ENCODE measurements around the gene FARP2.
A peak's percentile ranks its signal among the peaks of the same experiment; 100 is the strongest.
"Not testable (repeated sequence)": the region's sequence is repeated elsewhere in the genome, so short reads cannot be mapped to it uniquely, and the experiment has no call there.

The FARP2 gene

DNA sequence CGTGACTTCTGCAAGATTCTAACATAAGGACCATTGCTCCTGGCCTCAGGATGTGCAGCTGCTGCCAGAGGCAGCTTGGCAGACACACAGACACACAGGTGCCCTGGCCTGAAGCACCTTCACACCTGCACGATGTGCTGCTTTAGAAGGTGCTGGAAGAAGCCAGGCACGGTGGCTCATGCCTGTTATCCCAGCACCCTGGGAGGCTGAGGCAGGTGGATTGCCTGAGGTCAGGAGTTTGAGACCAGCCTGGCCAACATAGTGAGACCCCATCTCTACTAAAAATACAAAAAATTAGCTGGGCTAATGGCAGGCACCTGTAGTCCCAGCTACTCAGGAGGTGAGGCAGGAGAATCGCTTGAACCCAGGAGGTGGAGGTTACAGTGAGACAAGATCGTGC lies 57.4 kb downstream of the FARP2 start:
- not testable (repeated sequence) for DNase-seq

DNA sequence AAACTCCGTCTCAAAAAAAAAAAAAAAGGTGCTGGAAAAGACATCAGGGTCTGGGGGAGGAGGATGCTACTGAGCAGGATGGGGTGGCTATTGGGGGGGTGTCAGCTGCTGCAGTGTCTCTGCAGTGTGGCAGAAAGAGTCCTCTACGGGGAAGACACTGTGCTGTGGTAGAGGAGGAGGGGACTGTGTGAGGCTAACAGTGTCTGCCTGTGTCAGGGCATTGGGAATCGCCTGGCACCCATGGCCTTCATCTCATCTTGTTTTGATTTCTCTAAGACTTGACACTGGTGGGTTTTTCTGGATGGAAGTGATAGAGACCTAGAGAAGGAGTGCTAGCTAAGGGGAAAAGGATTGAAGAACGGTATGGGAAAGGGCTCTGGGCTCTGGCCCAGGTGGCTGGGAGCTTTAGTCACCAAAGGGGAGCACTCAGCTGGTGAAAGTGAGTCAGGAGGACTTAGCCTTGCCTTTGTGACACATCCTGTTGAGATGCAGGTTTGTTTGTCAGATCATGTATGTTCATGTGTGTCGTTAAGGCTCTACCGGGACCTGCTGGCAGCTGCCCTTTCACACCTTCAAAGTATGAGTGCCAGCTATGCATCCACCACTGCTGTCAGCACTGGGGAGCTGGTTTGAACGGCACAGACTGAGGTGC lies 58.0 kb downstream of the FARP2 start:
- no peak for DNase-seq

- no peak for DNase-seq
Measured at GRCh38 chr2:241415196-241415595, 59.1 kb downstream of the FARP2 start.

GRCh38 chr2:241417626-241418025 lies 61.5 kb downstream of the FARP2 start:
- DNase-seq: no peak

DNA sequence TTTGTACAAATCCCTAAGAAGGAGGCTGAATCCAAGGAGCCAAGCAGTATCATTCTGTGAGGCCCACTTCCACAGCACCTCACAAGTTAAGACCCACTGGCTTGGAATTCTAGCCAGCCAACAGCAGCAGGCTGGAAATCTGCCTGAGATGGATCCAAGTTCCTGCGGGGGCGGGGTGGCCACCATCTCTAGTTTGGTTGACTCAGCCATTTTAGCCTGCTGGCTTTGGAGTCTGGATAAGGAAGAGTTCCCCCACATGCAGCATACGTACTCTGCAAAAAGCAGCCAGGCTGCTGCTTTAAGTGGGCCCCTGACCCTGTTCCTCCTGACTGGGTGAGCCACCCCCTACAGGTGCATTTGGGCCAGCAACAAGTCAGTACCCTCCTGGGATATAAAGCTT lies 65.2 kb downstream of the FARP2 start:
- DNase-seq: no peak

GRCh38 chr2:241421942-241422341 lies 65.9 kb downstream of the FARP2 start:
- not testable (repeated sequence) for DNase-seq

GRCh38 chr2:241422350-241422749 lies 66.3 kb downstream of the FARP2 start:
- no peak for DNase-seq

- not testable (repeated sequence) for DNase-seq
Measured at GRCh38 chr2:241423489-241423888, 67.4 kb downstream of the FARP2 start.

- no peak for DNase-seq
Measured at GRCh38 chr2:241425368-241425767, 69.3 kb downstream of the FARP2 start.

GRCh38 chr2:241430178-241430577 lies 74.1 kb downstream of the FARP2 start:
- no peak for DNase-seq

- no peak for DNase-seq
Measured at GRCh38 chr2:241432824-241433448, 76.9 kb downstream of the FARP2 start.

- no peak for DNase-seq
Measured at GRCh38 chr2:241437179-241437578, 81.1 kb downstream of the FARP2 start.

- DNase-seq: no peak
Measured at GRCh38 chr2:241441492-241441891, 85.4 kb downstream of the FARP2 start.

DNA sequence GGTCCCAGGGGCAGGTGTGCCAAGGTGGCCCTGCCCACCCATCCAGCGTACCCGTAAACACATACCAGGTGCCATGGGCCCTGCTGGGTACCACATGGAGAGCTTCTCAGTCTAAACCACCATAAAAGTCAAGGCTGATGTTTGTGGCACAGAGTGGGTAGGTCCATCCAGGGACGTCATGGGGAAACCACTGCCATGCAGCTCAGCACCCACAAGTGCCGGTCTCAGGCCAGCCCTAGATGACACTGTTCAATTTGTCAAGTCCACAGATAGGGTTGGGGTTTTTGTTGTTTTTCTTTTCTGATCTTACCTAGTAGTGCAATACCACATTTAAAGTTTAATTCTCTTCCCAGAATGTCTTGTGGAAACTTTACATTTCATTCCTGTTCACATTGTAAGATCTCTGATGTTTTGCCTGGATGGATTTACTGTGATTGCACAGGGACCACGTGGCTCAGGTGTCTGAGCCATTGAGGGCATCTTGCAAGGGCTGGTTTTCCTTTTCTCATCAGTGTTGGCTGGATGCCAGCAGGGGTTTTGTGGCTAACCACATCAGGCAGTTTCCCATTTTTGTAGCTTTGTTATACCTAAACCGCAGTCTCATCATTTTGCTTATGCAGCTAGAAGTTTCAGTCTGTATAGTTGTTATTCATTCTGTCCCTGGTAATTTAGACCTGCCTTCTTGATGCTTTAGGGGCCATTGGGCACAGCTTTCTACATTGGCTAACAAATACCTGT lies 87.6 kb downstream of the FARP2 start:
- DNase-seq: peak; percentile 85

- no peak for DNase-seq
Measured at GRCh38 chr2:241445426-241445825, 89.3 kb downstream of the FARP2 start.

GRCh38 chr2:241450092-241450491 lies 94.0 kb downstream of the FARP2 start:
- not testable (repeated sequence) for DNase-seq

- no peak for DNase-seq
Measured at GRCh38 chr2:241451840-241452506, 95.9 kb downstream of the FARP2 start.

DNA sequence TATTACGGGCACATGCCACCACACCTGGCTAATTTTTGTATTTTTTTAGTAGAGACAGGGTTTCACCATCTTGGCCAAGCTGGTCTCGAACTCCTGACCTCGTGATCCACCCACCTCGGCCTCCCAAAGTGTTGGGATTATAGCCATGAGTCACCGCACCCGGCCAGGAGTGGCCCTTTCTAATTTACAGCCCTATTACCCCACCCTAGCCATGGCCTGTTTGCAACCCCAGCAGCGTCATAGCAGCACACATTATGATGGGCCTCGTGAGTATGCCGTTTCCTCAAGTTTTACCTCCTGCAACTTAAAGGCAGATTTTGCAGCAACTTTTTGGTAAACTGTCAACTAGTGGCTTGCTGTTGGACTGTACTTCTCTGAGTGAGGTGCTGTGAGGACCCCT lies 97.8 kb downstream of the FARP2 start:
- DNase-seq: not testable (repeated sequence)

DNA sequence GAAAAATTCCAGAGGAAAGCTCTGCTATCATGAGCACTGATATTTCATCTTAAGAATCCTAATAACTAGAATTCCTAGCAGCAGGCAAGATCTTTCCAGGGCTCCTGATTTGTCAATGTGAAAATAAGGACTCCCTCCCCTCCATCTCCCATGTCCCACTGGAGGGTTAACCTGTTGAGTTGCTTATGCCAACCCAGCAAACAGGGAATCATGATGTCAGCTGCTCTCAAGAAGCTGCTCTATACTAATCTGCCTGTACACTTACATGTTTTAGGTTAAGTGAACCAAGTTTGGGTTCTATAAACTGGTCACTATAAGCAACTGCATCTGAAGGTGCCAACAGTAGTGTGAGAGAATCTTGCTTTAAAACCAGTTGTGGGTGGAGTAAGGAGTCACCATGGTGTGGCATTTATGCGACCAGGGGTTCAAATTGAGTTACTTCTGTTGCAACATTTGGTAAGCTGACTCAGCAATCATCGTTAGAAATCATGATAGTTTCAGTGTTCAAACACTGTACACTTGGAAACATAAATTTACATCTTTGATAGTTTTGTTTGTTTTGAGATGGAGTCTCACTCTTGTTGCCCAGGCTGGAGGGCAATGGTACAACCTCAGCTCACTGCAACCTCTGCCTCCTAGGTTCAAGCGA lies 98.9 kb downstream of the FARP2 start:
- DNase-seq: no peak

DNA sequence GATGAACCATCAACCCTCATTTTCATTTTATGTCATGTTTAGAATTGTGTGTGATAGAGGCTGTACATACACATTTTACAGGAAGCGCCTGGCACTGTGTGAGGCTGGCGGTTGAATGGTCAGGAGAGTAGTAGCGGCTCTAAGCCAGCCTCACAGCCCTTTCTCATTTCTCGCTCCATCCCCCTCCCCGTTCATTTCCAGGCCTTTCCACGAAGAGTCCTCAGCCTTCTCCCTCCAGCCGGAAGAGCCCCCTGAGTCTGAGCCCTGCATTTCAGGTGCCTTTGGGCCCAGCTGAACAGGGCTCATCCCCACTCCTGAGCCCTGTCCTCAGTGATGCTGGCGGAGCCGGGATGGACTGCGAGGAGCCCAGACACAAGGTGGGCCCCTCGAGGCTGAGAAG lies 100.5 kb downstream of the FARP2 start:
- no peak for DNase-seq

- no peak for DNase-seq
Measured at GRCh38 chr2:241458687-241459086, 102.6 kb downstream of the FARP2 start.

DNA sequence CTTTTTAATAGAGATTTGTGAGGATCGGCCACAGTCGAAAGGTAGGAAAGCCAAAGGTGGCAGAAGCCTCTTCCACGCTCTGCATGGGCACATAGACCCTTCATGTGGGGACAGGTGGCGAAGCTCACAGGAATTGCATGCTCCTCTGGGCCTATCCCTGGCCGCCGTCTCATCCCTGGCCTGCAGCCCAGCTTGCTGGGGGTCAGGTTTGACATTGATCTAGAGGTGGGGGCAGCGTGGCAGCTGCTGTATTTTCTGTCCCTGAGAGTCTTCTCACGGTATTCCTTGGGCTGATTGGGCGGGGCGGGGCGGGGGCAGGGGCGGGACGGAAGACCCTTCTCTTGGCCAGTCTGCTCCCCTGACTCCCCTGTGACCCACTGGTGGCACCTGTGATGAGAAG lies 103.4 kb downstream of the FARP2 start:
- DNase-seq: no peak

GRCh38 chr2:241460631-241461030 lies 104.5 kb downstream of the FARP2 start:
- no peak for DNase-seq

Data from activated effector memory CD4-positive, alpha-beta T cell treated with Interleukin-2 at 50 U/mL for 16 hours (primary cell).